Measurements from ENCODE around the gene PRRT3. TPM values are rescaled to one million over a fixed set of nuclear protein-coding genes. Genes with fewer than 3 reads are reported as not detected.
"Not testable (repeated sequence)": the region's sequence is repeated elsewhere in the genome, so short reads cannot be mapped to it uniquely, and the experiment has no call there.

PRRT3 gene
- polyA plus RNA-seq, 4 donors = 2.9 to 6.6 (median 4.6) TPM

GRCh38 chr3:9948586-9948985 is 3.6 kb downstream of the PRRT3 start:
- no peak for DNase-seq (ENCODE audit: low read depth in 4 of 4, low spot score in 2 of 4)

GRCh38 chr3:9947025-9947995 is 4.9 kb downstream of the PRRT3 start:
- DNase-seq (ENCODE audit: low read depth in 4 of 4, low spot score in 2 of 4) = peak in 3 of 4 donors; percentile 26 to 43 (median 39)

- peak; percentile 63 to 73 (median 68) for DNase-seq (ENCODE audit: low read depth in 4 of 4, low spot score in 2 of 4)
Measured at GRCh38 chr3:9946112-9947024, 5.8 kb downstream of the PRRT3 start.

GRCh38 chr3:9945358-9945757 is 6.8 kb downstream of the PRRT3 start:
- DNase-seq (ENCODE audit: low read depth in 4 of 4, low spot score in 2 of 4) = no peak

- DNase-seq (ENCODE audit: low read depth in 4 of 4, low spot score in 2 of 4) = no peak
Measured at GRCh38 chr3:9944271-9944670, 7.9 kb downstream of the PRRT3 start.

- no peak for DNase-seq (ENCODE audit: low read depth in 4 of 4, low spot score in 2 of 4)
Measured at GRCh38 chr3:9942934-9943690, 9.1 kb downstream of the PRRT3 start.

- DNase-seq (ENCODE audit: low read depth in 4 of 4, low spot score in 2 of 4) = no peak
Measured at GRCh38 chr3:9942164-9942563, 10.0 kb downstream of the PRRT3 start.

GRCh38 chr3:9940746-9941145 is 11.5 kb downstream of the PRRT3 start:
- DNase-seq (ENCODE audit: low read depth in 4 of 4, low spot score in 2 of 4) = no peak

- DNase-seq (ENCODE audit: low read depth in 4 of 4, low spot score in 2 of 4) = not testable (repeated sequence)
Measured at GRCh38 chr3:9939906-9940305, 12.3 kb downstream of the PRRT3 start.

- no peak for DNase-seq (ENCODE audit: low read depth in 4 of 4, low spot score in 2 of 4)
Measured at GRCh38 chr3:9938966-9939365, 13.2 kb downstream of the PRRT3 start.

- DNase-seq (ENCODE audit: low read depth in 4 of 4, low spot score in 2 of 4) = no peak
Measured at GRCh38 chr3:9937486-9938238, 14.5 kb downstream of the PRRT3 start.

- no peak for DNase-seq (ENCODE audit: low read depth in 4 of 4, low spot score in 2 of 4)
Measured at GRCh38 chr3:9935966-9936510, 16.2 kb downstream of the PRRT3 start.

GRCh38 chr3:9934993-9935392 is 17.2 kb downstream of the PRRT3 start:
- DNase-seq (ENCODE audit: low read depth in 4 of 4, low spot score in 2 of 4) = no peak

GRCh38 chr3:9934235-9934621 is 18.0 kb downstream of the PRRT3 start:
- no peak for DNase-seq (ENCODE audit: low read depth in 4 of 4, low spot score in 2 of 4)

- DNase-seq (ENCODE audit: low read depth in 4 of 4, low spot score in 2 of 4) = peak in 3 of 4 donors; percentile 79 to 92 (median 85)
Measured at GRCh38 chr3:9933561-9934234, 18.5 kb downstream of the PRRT3 start, which contains the start of gene CRELD1. Gene CRELD1, plus strand, starts transcription at chr3:9933834. Its CDS starts 605 bp downstream, at chr3:9934439.

- peak in 2 of 4 donors; percentile 56 to 61 for DNase-seq (ENCODE audit: low read depth in 4 of 4, low spot score in 2 of 4)
Measured at GRCh38 chr3:9932843-9933560, 19.2 kb downstream of the PRRT3 start.

GRCh38 chr3:9932535-9932842 is 19.7 kb downstream of the PRRT3 start:
- no peak for DNase-seq (ENCODE audit: low read depth in 4 of 4, low spot score in 2 of 4)

- DNase-seq (ENCODE audit: low read depth in 4 of 4, low spot score in 2 of 4) = no peak
Measured at GRCh38 chr3:9930804-9931418, 21.3 kb downstream of the PRRT3 start.
